Measurements from ENCODE around the gene PRKCE.

GRCh38 chr2:46196871-46197462, 545.5 kb downstream of the PRKCE start:
- TF ChIP-seq CTCF (IDR thresholded peaks at IDR 0.05) (no peak), POLR2A (IDR thresholded peaks at IDR 0.05) (no peak)

Data from body of pancreas (tissue), 4 donors.